PC-3 (cell line): ENCODE measurements around the gene GRID2IP. TPM values are rescaled to one million over a fixed set of nuclear protein-coding genes. Genes with fewer than 3 reads are reported as not detected.

Experiments
- ATAC-seq: fragments of 200-7000 bp; cut with Tn5 transposase; 2 replicates; pipeline ENCODE4 v1.9.1; 2020; ENCODE audit warnings: mild to moderate bottlenecking, moderate library complexity
- BruUV-seq: library from RNA; stranded (reverse); fragments of 400-500 nt; replicated peaks from 2 replicates; lab custom pipeline; 2021; lab: Mats Ljungman, UMichigan
- CTCF ChIA-PET: fragments of 300-600 bp; sonication (Branson Sonifier 250); formaldehyde crosslinking; loops from one replicate; lab custom pipeline; 2022; ENCODE audit warnings: antibody characterized with exemption; lab: Charles Lee
- POLR2A ChIA-PET: fragments of 300-600 bp; sonication (Branson Sonifier 250); formaldehyde crosslinking; loops from one replicate; lab custom pipeline; 2022; ENCODE audit warnings: antibody characterized with exemption; ENCODE audit not compliant: unreplicated experiment; lab: Charles Lee
- DNase-seq: peaks from one replicate; pipeline ENCODE4 v3.0.0-alpha.2; 2015
- H2AFZ ChIP-seq: fragments of 300-600 bp; sonication (generic); 2 replicates; pipeline ENCODE4 v1.6.0; 2016; ENCODE audit warnings: antibody characterized with exemption, low read length
- H3F3A ChIP-seq: fragments of 300-600 bp; sonication (generic); one replicate; pipeline ENCODE4 v1.6.0; 2017; ENCODE audit warnings: antibody characterized with exemption, low read length, control low read depth, mild to moderate bottlenecking; ENCODE audit not compliant: unreplicated experiment
- H3K27ac ChIP-seq: fragments of 300-600 bp; sonication (generic); 2 replicates; pipeline ENCODE4 v1.5.1; 2016; ENCODE audit warnings: mild to moderate bottlenecking, low read length
- H3K27me3 ChIP-seq: fragments of 300-600 bp; sonication (generic); 2 replicates; pipeline ENCODE4 v1.6.1; 2016; ENCODE audit warnings: low read length, mixed read lengths
- H3K36me3 ChIP-seq: fragments of 300-600 bp; sonication (generic); 2 replicates; pipeline ENCODE4 v1.6.1; 2016; ENCODE audit warnings: low read depth, mixed run types, low read length, mixed read lengths
- H3K4me1 ChIP-seq: fragments of 300-600 bp; sonication (generic); 2 replicates; pipeline ENCODE4 v1.5.1; 2016; ENCODE audit warnings: low read length; ENCODE audit not compliant: insufficient read depth
- H3K4me2 ChIP-seq: fragments of 300-600 bp; sonication (generic); 2 replicates; pipeline ENCODE4 v1.6.0; 2016; ENCODE audit warnings: low read length
- H3K4me3 ChIP-seq: fragments of 300-600 bp; sonication (generic); 2 replicates; pipeline ENCODE4 v1.5.1; 2016; ENCODE audit warnings: mild to moderate bottlenecking, low read length, mixed read lengths
- H3K79me2 ChIP-seq: fragments of 300-600 bp; sonication (generic); 2 replicates; pipeline ENCODE4 v1.6.1; 2017; ENCODE audit warnings: low read length, mixed read lengths
- H3K9ac ChIP-seq: fragments of 300-600 bp; sonication (generic); 2 replicates; pipeline ENCODE4 v1.6.0; 2016; ENCODE audit warnings: mild to moderate bottlenecking, low read length
- H3K9me2 ChIP-seq: fragments of 300-600 bp; sonication (generic); replicated peaks from 2 replicates; pipeline ENCODE4 v1.6.1; 2016; ENCODE audit warnings: mixed run types, low read length, mixed read lengths
- H3K9me3 ChIP-seq: fragments of 300-600 bp; sonication (generic); 2 replicates; pipeline ENCODE4 v1.6.1; 2016; ENCODE audit warnings: low read length, mixed read lengths
- H4K20me1 ChIP-seq: fragments of 300-600 bp; sonication (generic); 2 replicates; pipeline ENCODE4 v1.6.1; 2016; ENCODE audit warnings: low read length, mixed read lengths
- CTCF ChIP-seq: fragments of 300-600 bp; sonication (generic); conservative IDR thresholded peaks from 2 replicates; pipeline ENCODE4 v1.5.1; 2017; ENCODE audit warnings: antibody characterized with exemption, low read depth, mild to moderate bottlenecking, low read length
- EZH2 ChIP-seq: fragments of 300-600 bp; sonication (generic); IDR thresholded peaks from one replicate; pipeline ENCODE4 v1.6.1; 2017; ENCODE audit warnings: antibody characterized with exemption, mild to moderate bottlenecking, low read length; ENCODE audit not compliant: unreplicated experiment
- EZH2phosphoT487 ChIP-seq: fragments of 300-600 bp; sonication (generic); IDR thresholded peaks from 2 replicates; pipeline ENCODE4 v1.6.1; 2018; ENCODE audit warnings: mild to moderate bottlenecking, antibody characterized with exemption, low read length, borderline replicate concordance
- intact Hi-C: fragments of 100-400 bp; cut with micrococcal nuclease; formaldehyde crosslinking; loops from 2 replicates; pipeline ENCODE4 v1.9.0; 2023
- total RNA-seq: library from RNA; depleted of rRNA; stranded (reverse); fragments of >200 nt; gene quantifications from 2 replicates; pipeline ENCODE4 v1.2.3, GENCODE V29; 2014

The GRID2IP gene
- total RNA-seq, 1 experiment from 2014 or later = not detected

GRCh38 chr7:6545398-6546126, 5.7 kb downstream of the GRID2IP start:
- Histone ChIP-seq H3K4me3 (no peak overlapping the region), H3K4me1 (no peaks in the 10 kb centered on the region), H2AFZ (no peak overlapping the region), H3K27ac (no peak overlapping the region), H3K79me2 (no peaks in the 10 kb centered on the region), H3K9me2 (no peaks in the 10 kb centered on the region), H3K9ac (no peak overlapping the region), H3K36me3 (no peaks in the 10 kb centered on the region), H4K20me1 (no peaks in the 10 kb centered on the region), H3F3A (no peaks in the 10 kb centered on the region), H3K4me2 (no peak overlapping the region), H3K27me3 (no peaks in the 10 kb centered on the region), H3K9me3 (no peaks in the 10 kb centered on the region)
- BruUV-seq = no TSS peak
- no peak for TF ChIP-seq EZH2
- TF ChIP-seq EZH2phosphoT487 = no peak
- TF ChIP-seq CTCF = no peak
- POLR2A ChIA-PET = no interaction called here
- no peak for ATAC-seq
- CTCF ChIA-PET = no interaction called here
- intact Hi-C loops = no loop called here
- no peak for DNase-seq

- no peak overlapping the region for H3K27ac ChIP-seq
- TF ChIP-seq EZH2 (no peak), EZH2phosphoT487 (no peak), CTCF (no peak)
- ChIA-PET POLR2A (no interaction called here), CTCF (no interaction called here)
- no peaks in the 10 kb centered on the region for H3K9me2 ChIP-seq
- H3K4me3 ChIP-seq = no peak overlapping the region
- no peaks in the 10 kb centered on the region for H4K20me1 ChIP-seq
- no peak for DNase-seq
- no TSS peak for BruUV-seq
- no peaks in the 10 kb centered on the region for H3K36me3 ChIP-seq
- ATAC-seq = no peak
- H3K79me2 ChIP-seq = no peaks in the 10 kb centered on the region
- no peaks in the 10 kb centered on the region for H3F3A ChIP-seq
- no peak overlapping the region for H3K9ac ChIP-seq
- no peaks in the 10 kb centered on the region for H3K9me3 ChIP-seq
- intact Hi-C loops = no loop called here
- no peaks in the 10 kb centered on the region for H3K4me1 ChIP-seq
- no peaks in the 10 kb centered on the region for H3K27me3 ChIP-seq
- no peak overlapping the region for H3K4me2 ChIP-seq
- no peak overlapping the region for H2AFZ ChIP-seq
Observed at GRCh38 chr7:6542368-6542767, 8.9 kb downstream of the GRID2IP start.
